ENCODE measurements around the gene PTDSS2.
"Not testable (repeated sequence)": the region's sequence is repeated elsewhere in the genome, so short reads cannot be mapped to it uniquely, and the experiment has no call there.

Gene PTDSS2

GRCh38 chr11:433111-433510 is 17.0 kb upstream of the PTDSS2 start:
- no peak for DNase-seq (ENCODE audit: low read depth)

- DNase-seq (ENCODE audit: low read depth): no peak
These were observed 16.4 kb upstream of the PTDSS2 start for GRCh38 chr11:433641-434040.

DNA sequence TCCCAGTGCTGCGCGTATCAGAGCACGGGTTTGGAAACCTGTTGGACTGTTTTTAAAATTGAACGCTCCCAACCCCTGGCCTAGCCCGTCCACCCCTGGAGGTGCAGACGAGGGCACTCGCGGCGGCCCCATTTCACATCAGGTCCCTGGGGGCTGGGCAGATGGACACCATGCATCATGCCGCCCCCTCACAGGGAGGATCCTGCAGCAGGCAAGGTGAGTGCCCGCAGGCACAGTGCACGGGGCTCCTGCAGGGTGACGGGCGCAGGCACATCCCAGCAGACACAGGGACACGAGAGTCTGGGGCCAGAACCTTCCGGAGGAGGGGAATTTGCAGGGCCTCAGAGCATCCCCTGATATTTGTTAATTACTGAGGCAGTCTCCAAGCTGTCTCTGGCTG is 15.6 kb upstream of the PTDSS2 start:
- DNase-seq (ENCODE audit: low read depth): no peak

DNA sequence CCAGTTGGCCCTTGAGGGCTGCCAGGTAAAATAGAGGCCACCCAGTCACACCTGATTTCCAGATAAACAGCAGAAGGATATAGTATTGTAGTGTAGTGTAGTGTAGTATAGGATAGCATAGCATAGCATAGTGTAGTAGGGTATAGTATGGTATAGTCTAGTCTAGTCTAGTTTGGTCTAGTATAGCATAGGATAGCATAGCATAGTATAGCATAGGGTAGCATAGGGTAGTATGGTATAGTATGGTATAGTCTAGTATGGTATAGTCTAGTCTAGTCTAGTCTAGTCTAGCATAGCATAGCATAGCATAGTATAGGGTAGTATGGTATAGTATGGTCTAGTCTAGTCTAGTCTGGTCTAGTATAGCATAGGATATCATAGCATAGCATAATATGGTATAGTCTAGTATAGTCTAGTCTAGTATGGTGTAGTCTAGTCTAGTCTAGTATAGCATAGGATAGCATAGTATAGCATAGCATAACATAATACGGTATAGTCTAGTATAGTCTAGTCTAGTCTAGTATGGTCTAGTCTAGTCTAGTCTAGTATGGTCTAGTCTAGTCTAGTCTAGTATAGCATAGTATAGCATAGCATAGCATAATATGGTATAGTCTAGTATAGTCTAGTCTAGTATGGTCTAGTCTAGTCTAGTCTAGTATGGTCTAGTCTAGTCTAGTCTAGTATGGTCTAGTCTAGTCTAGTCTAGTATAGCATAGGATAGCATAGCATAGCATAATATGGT is 14.9 kb upstream of the PTDSS2 start:
- not testable (repeated sequence) for DNase-seq (ENCODE audit: low read depth)

GRCh38 chr11:437228-437870 is 12.7 kb upstream of the PTDSS2 start:
- no peak for DNase-seq (ENCODE audit: low read depth)

DNA sequence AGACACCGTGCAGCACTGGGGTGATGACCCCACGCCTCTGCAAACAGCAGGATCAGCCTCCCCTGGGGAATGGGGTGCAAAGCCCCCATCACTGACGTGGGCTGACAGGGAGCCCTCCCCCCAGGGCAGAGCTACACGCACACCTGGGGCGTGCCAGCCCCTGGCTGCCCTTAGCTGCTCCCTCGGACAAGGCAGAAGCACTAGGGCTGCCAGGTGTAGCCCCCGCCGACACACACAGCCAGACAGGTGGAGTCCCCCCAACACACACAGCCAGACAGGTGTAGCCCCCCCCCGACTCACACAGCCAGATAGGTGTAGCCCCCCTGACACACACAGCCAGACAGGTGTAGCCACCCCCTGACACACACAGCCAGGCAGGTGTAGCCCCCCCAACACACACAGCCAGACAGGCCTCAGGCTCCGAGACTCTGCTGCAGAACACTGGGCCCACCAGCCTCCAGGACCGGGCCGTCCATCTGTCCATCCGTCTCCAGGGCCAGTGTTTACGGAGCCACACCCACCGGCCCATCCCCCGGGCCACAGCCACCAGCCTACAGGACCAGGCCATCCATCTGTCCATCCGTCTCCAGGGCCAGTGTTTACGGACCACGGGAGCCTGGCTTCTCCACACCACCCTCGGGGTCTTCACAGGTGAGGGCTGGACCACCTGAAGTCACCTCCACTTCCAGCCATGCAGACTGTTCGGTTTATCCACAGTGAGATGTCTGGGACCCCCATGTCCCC is 11.8 kb upstream of the PTDSS2 start:
- no peak for DNase-seq (ENCODE audit: low read depth)

- no peak for DNase-seq (ENCODE audit: low read depth)
These were observed 10.6 kb upstream of the PTDSS2 start for GRCh38 chr11:439315-440064.

DNA sequence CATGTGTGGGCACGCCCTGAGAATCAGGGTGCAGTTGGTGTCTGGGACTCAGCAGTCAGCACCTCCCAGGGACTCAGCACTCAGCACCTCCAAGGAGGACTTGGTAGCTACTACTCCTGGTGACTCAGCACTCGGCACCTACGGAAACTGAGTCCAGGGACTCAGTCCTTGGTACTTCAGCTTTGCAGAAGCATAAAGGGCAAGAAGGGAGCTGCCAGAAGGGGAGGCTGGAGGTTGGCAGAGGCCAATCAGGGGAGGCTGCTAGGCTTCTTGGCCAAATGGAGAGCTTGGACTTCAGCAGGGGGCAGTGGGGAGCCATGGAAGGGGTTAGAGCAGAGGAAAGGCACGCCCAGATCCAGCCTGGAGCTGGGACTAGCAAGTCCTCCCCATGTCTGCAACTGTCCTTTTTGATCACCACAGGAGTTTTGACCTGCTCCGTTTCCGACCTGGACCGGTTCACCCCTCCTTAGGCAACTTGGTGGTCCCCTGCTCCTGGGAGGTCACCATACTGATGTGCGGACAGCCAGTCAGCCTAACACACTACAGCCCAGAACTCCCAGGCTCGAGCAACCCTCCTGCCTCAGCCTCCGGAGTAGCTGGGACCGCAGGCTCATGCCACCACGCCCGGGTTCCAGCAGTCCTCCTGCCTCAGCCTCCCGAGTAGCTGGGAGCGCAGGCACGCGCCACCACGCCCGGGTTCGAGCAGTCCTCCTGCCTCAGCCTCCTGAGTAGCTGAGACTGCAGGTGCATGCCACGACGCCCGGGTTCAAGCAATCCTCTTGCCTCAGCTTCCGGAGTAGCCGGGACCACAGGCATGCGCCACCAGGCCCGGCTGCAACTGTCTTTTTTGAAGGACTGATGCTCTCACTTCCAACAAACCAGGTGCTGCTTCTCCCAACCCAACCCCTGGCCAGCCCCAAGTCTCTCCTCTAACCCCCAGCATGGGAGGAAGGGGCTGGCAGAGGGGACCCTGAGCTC is 9.7 kb upstream of the PTDSS2 start:
- no peak for DNase-seq (ENCODE audit: low read depth)

GRCh38 chr11:441043-441417 is 9.0 kb upstream of the PTDSS2 start:
- no peak for DNase-seq (ENCODE audit: low read depth)

DNA sequence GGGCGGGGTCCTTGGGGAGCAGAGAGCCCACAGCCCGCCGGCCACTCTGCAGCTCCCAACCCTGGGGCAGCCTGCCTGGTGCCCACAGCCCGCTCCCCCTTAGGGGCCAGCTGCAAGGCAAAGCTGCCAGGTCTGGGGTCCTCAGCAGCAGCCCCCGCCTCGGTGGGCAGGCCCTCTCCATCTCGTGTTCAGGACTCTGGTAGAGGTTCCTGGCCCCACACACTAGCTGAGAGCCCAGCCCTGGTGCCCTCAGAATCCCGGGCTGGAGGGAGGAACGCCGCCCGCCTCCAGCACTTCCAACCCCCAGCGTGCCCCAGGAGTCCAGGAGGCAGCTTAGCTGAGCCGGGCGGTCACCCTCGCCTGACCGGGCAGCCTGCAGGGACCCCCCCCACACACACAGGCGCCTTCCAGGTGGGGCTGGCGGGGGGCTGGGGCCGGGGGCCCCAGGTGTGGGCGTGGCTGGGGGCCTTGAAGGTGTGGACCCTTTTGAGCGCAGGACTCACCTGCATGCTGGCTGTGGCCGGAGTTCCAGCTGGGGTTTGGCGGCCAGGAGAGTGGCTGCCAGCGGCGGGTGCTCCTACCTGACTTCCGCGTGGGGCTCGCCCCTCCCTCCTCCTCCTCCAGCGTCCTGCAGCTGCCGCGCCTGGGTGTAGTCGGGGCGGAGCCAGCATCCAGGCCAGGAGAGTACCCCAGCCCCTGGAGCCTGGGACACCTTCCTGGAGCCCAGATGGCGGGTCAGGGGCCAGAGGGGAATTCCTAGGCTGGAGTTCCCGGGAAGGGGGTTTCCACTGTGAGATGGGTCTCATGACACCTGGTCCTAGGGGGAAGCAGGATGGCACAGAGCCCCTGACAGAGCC is 8.4 kb upstream of the PTDSS2 start, which contains the start of gene ANO9:
Gene ANO9 (minus strand): TSS at position 594 of the 857 bp plus-strand sequence. CDS start 85 bp downstream, at position 509.
- peak; percentile 50 for DNase-seq (ENCODE audit: low read depth)

DNA sequence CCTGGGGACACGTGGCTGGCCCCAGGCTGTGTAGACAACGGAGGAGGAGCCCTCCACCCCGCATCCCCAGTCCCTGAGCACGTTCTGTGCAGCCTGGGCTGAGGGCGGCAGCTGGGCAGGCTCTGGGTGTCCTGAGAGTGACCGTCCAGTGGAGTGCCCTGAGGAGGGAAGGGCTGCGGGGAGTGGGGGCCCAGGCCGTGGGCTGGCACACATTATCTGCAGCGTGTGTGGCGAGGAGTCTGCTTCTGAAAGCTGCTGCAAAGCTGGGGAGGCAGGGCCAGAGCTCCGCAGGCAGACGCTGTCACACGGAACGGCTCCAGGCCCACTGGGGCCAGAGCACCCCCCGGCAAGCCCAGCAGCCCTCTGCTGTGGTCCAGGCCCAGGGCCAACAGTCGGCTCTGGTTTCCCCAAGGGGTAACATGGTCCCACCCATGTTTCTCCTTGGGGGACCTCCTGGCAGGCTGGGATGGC is 7.4 kb upstream of the PTDSS2 start:
- DNase-seq (ENCODE audit: low read depth): no peak

DNA sequence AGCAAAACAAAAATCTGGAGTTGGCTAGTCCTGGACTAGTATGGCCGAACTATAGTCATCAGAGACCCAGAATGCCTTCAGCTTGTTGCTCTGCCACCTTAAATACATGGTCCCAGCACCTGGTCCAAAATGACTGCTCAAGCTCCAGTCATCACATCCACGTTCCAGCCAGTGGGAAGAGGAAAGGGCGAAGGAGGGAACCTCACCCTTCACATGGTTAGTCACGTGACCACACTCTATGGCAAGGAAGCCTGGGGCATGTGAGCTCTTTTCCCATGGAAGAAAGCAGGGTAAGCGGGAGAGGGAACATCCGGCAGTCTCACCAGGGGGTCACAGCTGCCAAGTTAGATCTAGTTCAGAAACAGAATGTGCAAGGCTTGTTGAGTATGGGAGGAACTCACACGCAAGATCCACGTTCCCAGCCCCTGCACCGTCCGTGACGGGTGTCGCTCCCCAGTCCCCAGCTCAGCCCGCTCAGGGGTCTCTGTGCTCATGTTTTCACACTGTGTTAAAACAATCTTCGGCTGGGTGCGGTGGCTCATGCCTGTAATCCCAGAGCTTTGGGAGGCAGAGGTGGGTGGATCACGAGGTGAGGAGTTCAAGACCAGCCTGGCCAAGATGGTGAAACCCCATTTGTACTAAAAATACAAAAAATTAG is 6.4 kb upstream of the PTDSS2 start:
- no peak for DNase-seq (ENCODE audit: low read depth)

DNA sequence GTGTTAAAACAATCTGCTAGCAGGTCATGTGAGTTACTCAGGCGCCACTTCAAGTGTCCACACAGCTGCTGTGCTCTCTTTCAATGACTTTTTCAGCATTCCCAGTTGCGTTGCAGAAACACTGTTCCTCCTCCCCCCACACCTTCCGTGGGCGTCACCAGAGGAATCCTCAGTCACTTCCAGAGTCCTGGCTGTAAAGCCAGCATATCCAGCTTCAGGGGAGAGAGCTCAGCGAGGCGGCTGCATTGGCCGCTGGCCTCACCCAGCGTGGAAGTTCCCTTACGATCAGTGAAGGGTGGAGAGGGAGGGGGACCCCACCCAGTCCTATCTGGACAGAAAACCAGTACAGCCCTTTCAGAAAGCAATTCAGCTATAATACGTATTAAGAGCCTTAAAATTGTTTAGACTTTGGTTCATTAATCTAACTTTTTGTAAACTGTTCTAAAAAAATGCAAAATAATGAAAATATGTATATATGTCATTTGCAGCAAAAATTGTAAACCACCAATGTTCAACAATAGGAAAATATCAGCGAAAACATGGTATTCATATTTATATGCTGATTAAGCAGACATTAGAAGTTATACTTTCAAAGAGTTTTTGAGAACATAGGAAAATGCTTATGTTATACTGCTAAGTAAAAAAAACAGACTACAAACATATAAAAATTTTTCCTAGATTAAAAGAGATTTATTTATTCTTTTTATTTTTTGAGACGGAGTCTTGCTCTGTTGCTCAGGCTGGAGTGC is 5.5 kb upstream of the PTDSS2 start:
- DNase-seq (ENCODE audit: low read depth): no peak

DNA sequence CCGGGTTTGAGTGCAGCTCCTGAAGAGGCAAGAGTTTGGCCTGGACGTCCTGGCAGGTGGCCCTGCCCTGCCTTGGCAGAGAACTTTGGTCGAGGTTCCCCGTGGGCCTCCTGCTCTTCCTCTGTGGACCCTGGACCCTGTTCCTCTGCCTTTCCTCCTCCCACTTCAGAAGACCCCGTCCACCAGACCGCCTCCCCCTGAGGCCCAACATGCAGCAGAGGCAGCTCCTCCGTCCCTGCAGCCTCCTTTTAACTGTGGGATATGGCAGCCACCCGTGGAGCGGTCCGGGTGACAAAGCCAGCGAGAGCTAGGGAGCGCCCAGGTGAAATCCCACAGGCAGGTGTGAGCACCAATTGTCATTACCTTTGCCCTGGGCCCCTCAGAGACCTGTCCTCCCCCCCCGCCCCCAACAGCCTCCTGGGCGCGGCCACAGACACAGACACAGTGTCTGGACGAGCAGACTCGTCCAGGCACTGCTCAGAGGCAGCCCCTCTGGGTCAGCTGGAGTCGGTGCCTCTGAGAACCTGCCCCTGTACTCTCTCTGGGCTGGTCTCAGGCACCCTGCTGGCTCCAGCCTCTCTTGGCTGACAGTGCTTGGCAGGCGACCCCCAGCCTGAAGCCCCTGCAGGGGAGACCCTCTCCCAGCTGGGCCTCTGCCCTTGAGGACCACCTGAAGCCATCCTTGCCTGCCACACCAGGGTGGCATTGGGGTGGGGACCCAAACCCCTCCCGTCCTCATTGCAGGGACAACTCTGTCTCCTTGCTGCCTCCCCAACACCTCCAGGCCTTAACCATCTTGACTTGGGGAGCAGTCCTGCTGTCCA is 4.1 kb upstream of the PTDSS2 start:
- DNase-seq (ENCODE audit: low read depth): no peak

GRCh38 chr11:446891-447290 is 3.2 kb upstream of the PTDSS2 start:
- no peak for DNase-seq (ENCODE audit: low read depth)

DNA sequence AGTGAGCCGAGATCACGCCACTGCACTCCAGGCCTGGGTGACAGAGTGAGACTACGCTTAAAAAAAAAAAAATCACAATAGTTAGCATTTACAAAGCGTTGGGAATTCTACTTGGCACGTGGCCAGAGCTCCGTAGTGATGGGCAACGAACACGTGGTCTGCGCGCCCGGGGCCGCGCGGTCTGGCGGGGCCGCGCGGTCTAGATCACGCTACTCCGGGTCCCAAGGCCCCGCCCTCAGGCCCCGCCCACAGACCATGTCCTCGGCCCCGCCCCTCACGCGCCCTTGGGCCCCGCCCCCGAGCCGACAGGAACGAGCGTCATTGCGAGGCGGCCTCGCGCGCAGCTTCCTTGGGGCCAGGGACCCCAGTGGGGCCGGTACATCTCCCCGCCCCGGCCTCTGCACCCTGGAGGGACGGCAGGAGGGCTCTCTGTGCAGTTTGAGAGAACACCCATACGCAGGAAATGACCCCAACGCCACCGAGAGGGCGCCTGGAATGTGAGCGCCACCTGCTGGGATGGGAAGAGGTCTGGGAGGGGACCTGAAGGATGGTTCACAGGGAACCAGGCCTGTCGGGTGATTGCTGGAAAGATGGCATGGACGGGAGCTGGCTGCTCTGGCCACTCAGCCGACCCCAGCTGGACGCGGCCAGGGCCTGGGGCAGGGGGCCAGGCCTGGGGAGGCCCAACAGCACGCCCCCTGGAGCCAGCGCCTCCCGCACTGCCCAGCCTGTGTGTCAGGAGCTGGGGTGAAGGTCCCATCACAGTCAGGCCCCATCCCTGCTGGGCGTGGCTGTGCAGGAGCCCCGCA is 2.0 kb upstream of the PTDSS2 start:
- DNase-seq (ENCODE audit: low read depth): peak; percentile 89

All from activated T-helper 1 cell treated with Interleukin-2 at 50 U/mL for 16 hours (primary cell).